SU-DHL-6 (cell line): ENCODE measurements around the gene REXO1.

ENCODE experiments used
- H2AFZ ChIP-seq: fragments of 200-600 bp; sonication (generic); 2 replicates; pipeline ENCODE4 v1.6.1; 2014; ENCODE audit warnings: low read depth, mild to moderate bottlenecking, moderate library complexity, mixed read lengths, antibody characterized with exemption, low read length; ENCODE audit not compliant: severe bottlenecking
- H3F3A ChIP-seq: fragments of 200-600 bp; shearing (Covaris generic); 2 replicates; pipeline ENCODE4 v1.6.0; 2016; ENCODE audit warnings: antibody characterized with exemption, mild to moderate bottlenecking; ENCODE audit not compliant: insufficient read depth
- H3K27ac ChIP-seq: fragments of 200-600 bp; sonication (generic); 2 replicates; pipeline ENCODE4 v1.5.1; 2016; ENCODE audit warnings: low read depth, mild to moderate bottlenecking, low read length, moderate library complexity, mixed read lengths
- H3K27me3 ChIP-seq: fragments of 200-600 bp; sonication (generic), shearing (Covaris generic); 2 replicates; pipeline ENCODE4 v1.6.0; 2014; ENCODE audit warnings: mild to moderate bottlenecking, low read length
- H3K36me3 ChIP-seq: fragments of 200-600 bp; sonication (generic); 2 replicates; pipeline ENCODE4 v1.6.1; 2014; ENCODE audit warnings: mild to moderate bottlenecking, low read length, mixed read lengths
- H3K4me2 ChIP-seq: fragments of 300-600, 200-600 bp; shearing (Covaris generic), sonication (generic); 2 replicates; pipeline ENCODE4 v1.6.0; 2014; ENCODE audit warnings: low read length, low read depth, mild to moderate bottlenecking; ENCODE audit not compliant: poor library complexity, severe bottlenecking
- H3K4me3 ChIP-seq: fragments of 200-600 bp; sonication (generic); 2 replicates; pipeline ENCODE4 v1.5.1; 2014; ENCODE audit warnings: antibody characterized with exemption, low read length, mild to moderate bottlenecking, mixed read lengths; ENCODE audit not compliant: insufficient read depth, poor library complexity, severe bottlenecking
- H3K79me2 ChIP-seq: fragments of 200-600 bp; sonication (generic); 2 replicates; pipeline ENCODE4 v1.6.1; 2014; ENCODE audit warnings: mild to moderate bottlenecking, low read length, moderate library complexity; ENCODE audit not compliant: insufficient read depth
- H3K9ac ChIP-seq: fragments of 200-600 bp; sonication (generic); 2 replicates; pipeline ENCODE4 v1.7.0; 2014; ENCODE audit warnings: mild to moderate bottlenecking, low read length
- H3K9me2 ChIP-seq: fragments of 200-600 bp; sonication (generic); replicated peaks from 2 replicates; pipeline ENCODE4 v1.6.1; 2014; ENCODE audit warnings: low read length; ENCODE audit not compliant: insufficient read depth
- H3K9me3 ChIP-seq: fragments of 200-600 bp; sonication (generic); 2 replicates; pipeline ENCODE4 v1.6.1; 2014; ENCODE audit warnings: low read length, mixed read lengths; ENCODE audit not compliant: insufficient read depth
- H4K20me1 ChIP-seq: fragments of 200-600 bp; sonication (generic); 2 replicates; pipeline ENCODE4 v1.6.1; 2014; ENCODE audit warnings: low read depth, mild to moderate bottlenecking, antibody characterized with exemption, low read length, moderate library complexity, mixed read lengths
- EZH2phosphoT487 ChIP-seq: fragments of 200-600 bp; sonication (generic), shearing (Covaris generic); conservative IDR thresholded peaks from 2 replicates; pipeline ENCODE4 v1.6.1; 2018; ENCODE audit warnings: mild to moderate bottlenecking, antibody characterized with exemption, low read length, moderate library complexity, mixed read lengths
- TF ChIP-seq, protein P1 (sequence below): fragments of 200-600 bp; sonication (generic); IDR thresholded peaks from one replicate; pipeline ENCODE4 v1.5.1; 2017; ENCODE audit warnings: antibody characterized with exemption, mild to moderate bottlenecking, low read length, moderate library complexity; ENCODE audit not compliant: insufficient read depth, poor library complexity, severe bottlenecking

Gene REXO1

DNA sequence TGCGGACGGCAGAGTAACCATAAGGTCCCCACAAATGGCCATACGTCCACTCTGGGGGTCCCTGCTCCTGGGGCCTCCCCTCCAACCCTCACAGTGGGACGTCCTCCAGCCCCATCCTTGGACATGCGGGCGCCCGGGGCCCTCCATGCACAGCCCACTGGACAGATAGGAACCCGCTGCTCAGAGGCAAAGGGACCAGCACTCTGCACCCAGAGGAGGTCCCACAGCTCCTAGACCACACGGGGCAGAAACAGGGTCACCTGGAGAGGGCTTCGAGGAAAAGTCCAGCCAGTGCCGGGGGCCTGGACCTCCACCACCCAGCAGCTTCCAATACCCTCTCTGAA is 11.1 kb downstream of the REXO1 start:
- TF ChIP-seq, protein P1, sequence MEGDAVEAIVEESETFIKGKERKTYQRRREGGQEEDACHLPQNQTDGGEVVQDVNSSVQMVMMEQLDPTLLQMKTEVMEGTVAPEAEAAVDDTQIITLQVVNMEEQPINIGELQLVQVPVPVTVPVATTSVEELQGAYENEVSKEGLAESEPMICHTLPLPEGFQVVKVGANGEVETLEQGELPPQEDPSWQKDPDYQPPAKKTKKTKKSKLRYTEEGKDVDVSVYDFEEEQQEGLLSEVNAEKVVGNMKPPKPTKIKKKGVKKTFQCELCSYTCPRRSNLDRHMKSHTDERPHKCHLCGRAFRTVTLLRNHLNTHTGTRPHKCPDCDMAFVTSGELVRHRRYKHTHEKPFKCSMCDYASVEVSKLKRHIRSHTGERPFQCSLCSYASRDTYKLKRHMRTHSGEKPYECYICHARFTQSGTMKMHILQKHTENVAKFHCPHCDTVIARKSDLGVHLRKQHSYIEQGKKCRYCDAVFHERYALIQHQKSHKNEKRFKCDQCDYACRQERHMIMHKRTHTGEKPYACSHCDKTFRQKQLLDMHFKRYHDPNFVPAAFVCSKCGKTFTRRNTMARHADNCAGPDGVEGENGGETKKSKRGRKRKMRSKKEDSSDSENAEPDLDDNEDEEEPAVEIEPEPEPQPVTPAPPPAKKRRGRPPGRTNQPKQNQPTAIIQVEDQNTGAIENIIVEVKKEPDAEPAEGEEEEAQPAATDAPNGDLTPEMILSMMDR: no peak
- no peak for TF ChIP-seq EZH2phosphoT487
- Histone ChIP-seq H3K27ac (no peak overlapping the region), H3K79me2 (peaks cover 91% of the 10 kb centered on the region), H3K36me3 (no peaks in the 10 kb centered on the region), H3K4me2 (no peak overlapping the region), H3K27me3 (no peaks in the 10 kb centered on the region), H3K9ac (no peak overlapping the region), H3K9me2 (no peaks in the 10 kb centered on the region), H3F3A (no peaks in the 10 kb centered on the region), H3K4me3 (no peak overlapping the region), H4K20me1 (peaks cover 7% of the 10 kb centered on the region; the same call in 1 of the 2 replicates), H2AFZ (no peak overlapping the region), H3K9me3 (no peaks in the 10 kb centered on the region)

- Histone ChIP-seq H3F3A (no peaks in the 10 kb centered on the region), H3K9me3 (no peaks in the 10 kb centered on the region), H3K9me2 (no peaks in the 10 kb centered on the region), H3K4me3 (no peak overlapping the region), H2AFZ (no peak overlapping the region), H3K36me3 (no peaks in the 10 kb centered on the region), H3K4me2 (no peak overlapping the region), H3K27ac (no peak overlapping the region), H4K20me1 (peaks cover 7% of the 10 kb centered on the region; the same call in 1 of the 2 replicates), H3K27me3 (no peaks in the 10 kb centered on the region), H3K79me2 (peaks cover 86% of the 10 kb centered on the region), H3K9ac (no peak overlapping the region)
- TF ChIP-seq, protein P1: no peak
- no peak for TF ChIP-seq EZH2phosphoT487
Observed at GRCh38 chr19:1836458-1837221, 11.6 kb downstream of the REXO1 start.

- TF ChIP-seq, protein P1: no peak
- TF ChIP-seq EZH2phosphoT487: no peak
- Histone ChIP-seq H3K79me2 (peaks cover 56% of the 10 kb centered on the region), H3F3A (no peaks in the 10 kb centered on the region), H3K4me2 (no peak overlapping the region), H3K9me3 (no peaks in the 10 kb centered on the region), H2AFZ (no peak overlapping the region), H4K20me1 (peaks cover 7% of the 10 kb centered on the region; the same call in 1 of the 2 replicates), H3K9ac (no peak overlapping the region), H3K27me3 (no peaks in the 10 kb centered on the region), H3K36me3 (no peaks in the 10 kb centered on the region), H3K9me2 (no peaks in the 10 kb centered on the region), H3K27ac (no peak overlapping the region), H3K4me3 (no peak overlapping the region)
Observed at GRCh38 chr19:1833540-1833939, 14.7 kb downstream of the REXO1 start.
